Measurements from ENCODE around the gene KLK1. TPM values are rescaled to one million over a fixed set of nuclear protein-coding genes. Genes with fewer than 3 reads are reported as not detected.

Gene KLK1
- total RNA-seq, 3 donors from 2014 or later = 0.33 to 0.44 TPM; not detected in 1

- Histone ChIP-seq H3K4me1 (no peaks in the 10 kb centered on the region), H3K9me3 (no peaks in the 10 kb centered on the region), H3K4me3 (peak overlapping the region in 2 of 3 donors; percentile 34 to 59), H3K27ac (peak overlapping the region in 1 of 2 donors; percentile 12), H3K27me3 (peaks cover 0 to 66% of the 10 kb centered on the region in 2 donors), H3K36me3 (no peaks in the 10 kb centered on the region)
- no peak for DNase-seq (ENCODE audit: low spot score in 2 of 2)
- intact Hi-C loops (cut with DNase I; ENCODE audit: low total_unique reads) = no loop called here
- TF ChIP-seq POLR2A (IDR thresholded peaks at IDR 0.05) (no peak), CTCF (IDR thresholded peaks at IDR 0.05) (no peak), POLR2AphosphoS5 (IDR thresholded peaks at IDR 0.05) (no peak)
Observed at GRCh38 chr19:50820549-50821247, 2.9 kb downstream of the KLK1 start.

DNA sequence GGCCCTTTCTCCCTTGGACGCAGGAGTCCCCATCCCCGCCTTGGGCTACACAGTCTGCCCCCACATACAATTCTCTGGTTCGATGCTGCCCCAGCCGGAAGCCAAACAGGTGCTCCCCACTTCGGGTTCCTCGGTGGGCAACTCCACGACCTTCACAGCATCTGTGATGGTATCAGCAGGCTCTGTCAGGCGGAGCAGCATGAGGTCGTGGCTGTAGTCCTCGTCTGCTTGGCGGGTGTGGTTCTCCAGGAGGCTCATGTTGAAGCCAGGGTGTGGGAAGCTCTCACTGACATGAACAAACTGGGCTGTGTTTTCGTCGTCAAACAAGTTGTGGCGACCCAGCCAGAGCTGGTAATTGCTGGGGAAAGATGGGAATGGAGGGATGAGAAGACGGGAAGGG is 3.5 kb downstream of the KLK1 start:
- Histone ChIP-seq H3K36me3 (no peaks in the 10 kb centered on the region), H3K27ac (no peak overlapping the region), H3K9me3 (no peaks in the 10 kb centered on the region), H3K4me3 (no peak overlapping the region), H3K4me1 (no peaks in the 10 kb centered on the region), H3K27me3 (peaks cover 0 to 69% of the 10 kb centered on the region in 2 donors)
- no peak for DNase-seq (ENCODE audit: low spot score in 2 of 2)
- TF ChIP-seq POLR2A (IDR thresholded peaks at IDR 0.05) (no peak), CTCF (IDR thresholded peaks at IDR 0.05) (no peak), POLR2AphosphoS5 (IDR thresholded peaks at IDR 0.05) (no peak)
- intact Hi-C loops (cut with DNase I; ENCODE audit: low total_unique reads) = no loop called here

- no peak for DNase-seq (ENCODE audit: low spot score in 2 of 2)
- TF ChIP-seq CTCF (IDR thresholded peaks at IDR 0.05) = no peak
- TF ChIP-seq POLR2A (IDR thresholded peaks at IDR 0.05) = no peak
- TF ChIP-seq POLR2AphosphoS5 (IDR thresholded peaks at IDR 0.05) = no peak
- no peaks in the 10 kb centered on the region for H3K9me3 ChIP-seq
- no peaks in the 10 kb centered on the region for H3K36me3 ChIP-seq
- H3K4me1 ChIP-seq = no peaks in the 10 kb centered on the region
- H3K27ac ChIP-seq = no peak overlapping the region
- intact Hi-C loops (cut with DNase I; ENCODE audit: low total_unique reads) = no loop called here
- no peak overlapping the region for H3K4me3 ChIP-seq
- peaks cover 0 to 70% of the 10 kb centered on the region in 2 donors for H3K27me3 ChIP-seq
Observed at GRCh38 chr19:50819636-50820035, 4.0 kb downstream of the KLK1 start.

DNA sequence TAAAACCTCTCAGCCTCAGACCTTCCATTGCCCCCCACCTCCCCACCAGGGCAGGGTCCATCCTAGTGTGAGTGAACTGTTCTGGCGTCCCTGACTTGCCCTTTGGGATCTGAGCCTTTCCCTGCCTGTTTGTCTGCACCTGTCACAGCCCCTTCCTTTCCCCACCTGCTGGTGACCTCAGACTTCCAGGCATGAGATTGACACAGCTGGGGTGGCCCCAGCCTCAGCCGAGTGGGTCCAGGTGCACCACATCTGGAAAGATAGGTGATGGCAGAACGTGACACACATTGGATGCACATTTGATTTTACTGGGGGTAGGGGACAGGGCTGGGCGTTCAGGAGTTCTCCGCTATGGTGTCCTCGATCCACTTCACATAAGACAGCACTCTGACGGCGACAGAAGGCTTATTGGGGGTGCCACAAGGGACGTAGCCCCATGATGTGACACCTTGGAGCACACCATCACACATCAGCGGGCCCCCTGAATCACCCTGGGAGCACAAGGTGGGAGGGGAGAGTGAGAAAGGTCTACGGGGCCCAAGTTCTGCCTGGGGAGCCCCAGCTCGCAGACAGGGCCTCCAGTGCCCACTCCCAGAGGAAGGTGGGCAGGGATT is 4.6 kb downstream of the KLK1 start:
- Histone ChIP-seq H3K4me3 (no peak overlapping the region), H3K27me3 (peaks cover 0 to 69% of the 10 kb centered on the region in 2 donors), H3K4me1 (no peaks in the 10 kb centered on the region), H3K36me3 (no peaks in the 10 kb centered on the region), H3K27ac (no peak overlapping the region), H3K9me3 (no peaks in the 10 kb centered on the region)
- intact Hi-C loops (cut with DNase I; ENCODE audit: low total_unique reads) = no loop called here
- no peak for DNase-seq (ENCODE audit: low spot score in 2 of 2)
- TF ChIP-seq POLR2AphosphoS5 (IDR thresholded peaks at IDR 0.05) = no peak
- no peak for TF ChIP-seq CTCF (IDR thresholded peaks at IDR 0.05)
- no peak for TF ChIP-seq POLR2A (IDR thresholded peaks at IDR 0.05)

All from breast epithelium (tissue), 4 donors.